IMR-90 (cell line): ENCODE results near the gene KRTAP19-2. TPM values are rescaled to one million over a fixed set of nuclear protein-coding genes. Genes with fewer than 3 reads are reported as not detected.

Source experiments
- ATAC-seq: fragments of 200-7000 bp; cut with Tn5 transposase; 2 replicates; pipeline ENCODE4 v1.9.1; 2020; ENCODE audit warnings: low read depth, mild to moderate bottlenecking, moderate library complexity
- BruUV-seq: library from RNA; stranded (reverse); fragments of 400-500 nt; replicated peaks from 2 replicates; lab custom pipeline; 2021; lab: Mats Ljungman, UMichigan
- CTCF ChIA-PET: fragments of 300-600 bp; formaldehyde crosslinking; extraction: SDS; loops from one replicate; lab custom pipeline; 2021; ENCODE audit warnings: antibody characterized with exemption; lab: Yijun Ruan, JAX
- POLR2A ChIA-PET: fragments of 300-600 bp; sonication (Branson Sonifier 250); formaldehyde crosslinking; loops from one replicate; lab custom pipeline; 2022; ENCODE audit warnings: antibody characterized with exemption; ENCODE audit not compliant: unreplicated experiment; lab: Charles Lee
- DNase-seq: peaks from one replicate; pipeline ENCODE4 v3.0.0; 2013
- H2AFZ ChIP-seq: replicated peaks from 2 replicates; pipeline ENCODE3; 2013; ENCODE audit warnings: low read length, mild to moderate bottlenecking; ENCODE audit not compliant: poor library complexity
- H2AK5ac ChIP-seq: 2 replicates; pipeline ENCODE4 v1.6.1; 2013; ENCODE audit warnings: low read depth, low read length, inconsistent platforms
- H2AK9ac ChIP-seq: replicated peaks from 2 replicates; pipeline ENCODE3; 2013; ENCODE audit warnings: mild to moderate bottlenecking, low read depth, low read length, moderate library complexity; ENCODE audit not compliant: poor library complexity
- H2BK120ac ChIP-seq: 2 replicates; pipeline ENCODE4 v1.6.1; 2013; ENCODE audit warnings: low read depth, low read length, inconsistent platforms
- H2BK15ac ChIP-seq: 3 replicates; pipeline ENCODE4 v1.6.1; 2013; ENCODE audit warnings: low read depth, low read length, inconsistent platforms
- H2BK20ac ChIP-seq: 2 replicates; pipeline ENCODE4 v1.6.1; 2013; ENCODE audit warnings: low read depth, mild to moderate bottlenecking, inconsistent platforms, low read length, moderate library complexity
- H2BK5ac ChIP-seq: 2 replicates; pipeline ENCODE4 v1.6.1; 2013; ENCODE audit warnings: mild to moderate bottlenecking, low read depth, low read length, inconsistent platforms; ENCODE audit not compliant: poor library complexity, severe bottlenecking
- H3K14ac ChIP-seq: replicated peaks from 2 replicates; pipeline ENCODE4 v1.6.1; 2013; ENCODE audit warnings: low read depth, low read length, inconsistent platforms
- H3K18ac ChIP-seq: 2 replicates; pipeline ENCODE4 v1.6.1; 2013; ENCODE audit warnings: low read depth, low read length, control low read depth
- H3K23ac ChIP-seq: 2 replicates; pipeline ENCODE4 v1.6.1; 2013; ENCODE audit warnings: low read depth, low read length, inconsistent platforms
- H3K27ac ChIP-seq: 2 replicates; pipeline ENCODE4 v1.5.1; 2013; ENCODE audit warnings: mild to moderate bottlenecking, control low read depth, low read length; ENCODE audit not compliant: insufficient read depth
- H3K27me3 ChIP-seq: 2 replicates; pipeline ENCODE4 v1.6.1; 2013; ENCODE audit warnings: low read length; ENCODE audit not compliant: control insufficient read depth, insufficient read depth
- H3K36me3 ChIP-seq: 2 replicates; pipeline ENCODE4 v1.6.1; 2013; ENCODE audit warnings: low read length, mixed read lengths; ENCODE audit not compliant: control insufficient read depth, insufficient read depth
- H3K4ac ChIP-seq: 2 replicates; pipeline ENCODE4 v1.6.1; 2013; ENCODE audit warnings: low read depth, low read length, inconsistent platforms
- H3K4me1 ChIP-seq: 2 replicates; pipeline ENCODE4 v1.6.1; 2013; ENCODE audit warnings: low read length, mixed read lengths; ENCODE audit not compliant: control insufficient read depth, insufficient read depth
- H3K4me2 ChIP-seq: 2 replicates; pipeline ENCODE4 v1.6.1; 2013; ENCODE audit warnings: low read depth, mild to moderate bottlenecking, control low read depth, low read length, moderate library complexity
- H3K4me3 ChIP-seq: 2 replicates; pipeline ENCODE4 v1.5.1; 2013; ENCODE audit warnings: low read depth, mild to moderate bottlenecking, control low read depth, low read length, moderate library complexity; ENCODE audit not compliant: insufficient read depth
- H3K56ac ChIP-seq: 2 replicates; pipeline ENCODE4 v1.6.1; 2013; ENCODE audit warnings: low read length, inconsistent platforms; ENCODE audit not compliant: insufficient read depth; ENCODE audit errors: extremely low read depth
- H3K79me1 ChIP-seq, 2 experiments: 2 replicates each; pipeline ENCODE4 v1.6.1; 2013; ENCODE audit warnings: low read length in 2 of 2, inconsistent platforms in 1 of 2, low read depth in 1 of 2
- H3K9ac ChIP-seq: 2 replicates; pipeline ENCODE4 v1.6.1; 2013; ENCODE audit warnings: low read depth, low read length, control low read depth
- H3K9me1 ChIP-seq: 2 replicates; pipeline ENCODE4 v1.6.1; 2013; ENCODE audit warnings: low read length, inconsistent platforms; ENCODE audit not compliant: insufficient read depth
- H3K9me3 ChIP-seq: 2 replicates; pipeline ENCODE4 v1.6.1; 2013; ENCODE audit warnings: low read length; ENCODE audit not compliant: control insufficient read depth, insufficient read depth
- H4K20me1 ChIP-seq: 2 replicates; pipeline ENCODE4 v1.6.1; 2013; ENCODE audit warnings: low read length, inconsistent platforms; ENCODE audit not compliant: insufficient read depth
- H4K5ac ChIP-seq: 2 replicates; pipeline ENCODE4 v1.6.1; 2013; ENCODE audit warnings: mild to moderate bottlenecking, low read depth, low read length, control low read depth
- H4K8ac ChIP-seq, 2 experiments: 2 replicates each; pipeline ENCODE4 v1.6.1; 2013; ENCODE audit warnings: low read depth in 2 of 2, low read length in 2 of 2, control low read depth in 1 of 2, inconsistent platforms in 1 of 2
- H4K91ac ChIP-seq: 2 replicates; pipeline ENCODE4 v1.6.1; 2013; ENCODE audit warnings: low read depth, low read length, inconsistent platforms; ENCODE audit not compliant: insufficient read depth
- BHLHE40 ChIP-seq: fragments of 150-350 bp; IDR thresholded peaks from 2 replicates; pipeline ENCODE4 v1.6.1; 2016; ENCODE audit warnings: mild to moderate bottlenecking, low read depth, low read length
- MAFK ChIP-seq: IDR thresholded peaks from 2 replicates; pipeline ENCODE4 v1.6.1; 2012; ENCODE audit warnings: low read depth, low read length, improper control_type of control experiment
- MXI1 ChIP-seq: IDR thresholded peaks from 2 replicates; pipeline ENCODE4 v1.6.1; 2012; ENCODE audit warnings: low read depth, mild to moderate bottlenecking, low read length, moderate library complexity, borderline replicate concordance
- NFE2L2 ChIP-seq: fragments of 150-350 bp; IDR thresholded peaks from 2 replicates; pipeline ENCODE4 v1.6.1; 2016; ENCODE audit warnings: low read depth, mild to moderate bottlenecking, low read length
- POLR2A ChIP-seq: IDR thresholded peaks from 2 replicates; pipeline ENCODE4 v1.6.1; 2012; ENCODE audit warnings: mild to moderate bottlenecking, low read depth, low read length
- RAD21 ChIP-seq: IDR thresholded peaks from 2 replicates; pipeline ENCODE4 v1.6.1; 2012; ENCODE audit warnings: low read length, improper control_type of control experiment
- RCOR1 ChIP-seq: IDR thresholded peaks from 2 replicates; pipeline ENCODE4 v1.6.1; 2012; ENCODE audit warnings: mild to moderate bottlenecking, low read length, improper control_type of control experiment; ENCODE audit not compliant: insufficient replicate concordance
- RFX5 ChIP-seq: IDR thresholded peaks from 2 replicates; pipeline ENCODE4 v1.8.0; 2012; ENCODE audit warnings: low read depth, mild to moderate bottlenecking, low read length, moderate library complexity
- WGBS, 2 experiments: methylation state at CpG; one replicate each; pipeline versions ENCODE4 v1.1.5 to v1.1.7; 2013; ENCODE audit warnings: missing lambda C conversion rate in 2 of 2; ENCODE audit not compliant: insufficient read length in 1 of 2; ENCODE audit errors: extremely low coverage in 2 of 2; 5-methylcytosine and 5-hydroxymethylcytosine counted together
- dilution Hi-C: fragments of 300-500 bp; cut with HindIII; formaldehyde crosslinking; loops from one replicate; pipeline ENCODE4 v1.14.3; 2018; ENCODE audit warnings: low sequenced_read_pairs; ENCODE audit not compliant: unreplicated experiment
- in situ Hi-C: fragments of 300-500 bp; cut with MboI; formaldehyde crosslinking; loops from 3 replicates; pipeline ENCODE4 v1.14.3; 2019; ENCODE audit warnings: low sequenced_read_pairs, inconsistent platforms, mixed read lengths
- intact Hi-C: fragments of 100-400 bp; cut with micrococcal nuclease; formaldehyde crosslinking; loops from 2 replicates; pipeline ENCODE4 v1.10.0; 2022
- polyA plus RNA-seq, 3 experiments: library from polyadenylated mRNA; depleted of rRNA; stranded (reverse); fragments of >200 nt; gene quantifications; 2 replicates each; pipeline ENCODE4 v1.2.3, GENCODE V29; 2012; ENCODE audit warnings: low replicate concordance in 1 of 3
- total RNA-seq: library from RNA; depleted of rRNA; stranded (reverse); fragments of >200 nt; gene quantifications from 2 replicates; pipeline ENCODE4 v1.2.3, GENCODE V29; 2012
- TF ChIP-seq, protein P1 (sequence below): fragments of 150-350 bp; IDR thresholded peaks from 2 replicates; pipeline ENCODE4 v1.6.1; 2017; ENCODE audit warnings: mild to moderate bottlenecking, antibody characterized with exemption, low read length, low read depth

The KRTAP19-2 gene
- total and polyA plus RNA-seq, 2 of the 4 experiments (the other 2 are of a cell fraction), result not detected

DNA sequence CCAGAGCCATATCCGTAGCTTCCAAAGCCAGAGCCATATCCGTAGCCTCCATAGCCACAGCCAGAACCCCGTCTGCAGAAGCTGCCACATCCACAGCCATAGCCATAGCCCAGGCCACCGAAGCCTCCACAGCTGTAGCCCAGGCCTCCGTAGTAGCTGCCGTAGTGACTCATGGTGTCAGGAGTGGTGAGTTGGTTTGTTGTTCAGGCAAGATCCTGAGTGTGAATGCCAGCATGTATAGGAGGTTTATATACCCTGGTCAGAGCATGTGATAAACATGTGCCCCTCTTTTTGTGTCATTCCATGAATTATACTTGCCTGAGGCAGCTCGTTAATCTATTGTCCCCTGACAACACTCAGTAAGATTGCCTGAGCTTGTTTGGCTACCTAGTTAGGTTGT, 7.1 kb downstream of the KRTAP19-2 start, which contains the start of gene KRTAP19-1:
Gene KRTAP19-1, minus strand, starts transcription at position 223 of the 400 bp plus-strand sequence. Its CDS starts 50 bp downstream, at position 173.
- intact Hi-C loops, result no loop called here
- BruUV-seq, result no TSS peak

More for the DNA sequence above, 7.1 kb downstream of the KRTAP19-2 start, which contains the start of gene KRTAP19-1:
- H2BK15ac ChIP-seq, result no peak within 1 kb of the TSS
- no peak within 1 kb of the TSS for H3K4me2 ChIP-seq
- CTCF ChIA-PET, result no interaction called here
- no peaks in the 10 kb centered on the region for H3K79me1 ChIP-seq
- WGBS, 2 experiments, result no CpG with 5 or more reads among the region's 7 CpGs
- no peak within 1 kb of the TSS for H2AK5ac ChIP-seq
- H2BK120ac ChIP-seq, result no peak within 1 kb of the TSS
- H2AFZ ChIP-seq, result no peak within 1 kb of the TSS
- H4K20me1 ChIP-seq, result no peaks in the 10 kb centered on the region
- no peak within 1 kb of the TSS for H3K56ac ChIP-seq
- H3K4me1 ChIP-seq, result no peaks in the 10 kb centered on the region
- no peaks in the 10 kb centered on the region for H3K9me1 ChIP-seq
- H3K4ac ChIP-seq, result no peak within 1 kb of the TSS
- H3K27me3 ChIP-seq, result no peaks in the 10 kb centered on the region
- no peak within 1 kb of the TSS for H4K91ac ChIP-seq
- no peak within 1 kb of the TSS for H2BK20ac ChIP-seq
- H3K9ac ChIP-seq, result no peak within 1 kb of the TSS
- no peak within 1 kb of the TSS for H4K8ac ChIP-seq
- no peak for TF ChIP-seq RAD21
- no peak for TF ChIP-seq BHLHE40
- no peak for TF ChIP-seq RCOR1
- TF ChIP-seq NFE2L2, result no peak
- TF ChIP-seq RFX5, result no peak
- TF ChIP-seq MAFK, result no peak
- no peak for TF ChIP-seq MXI1
- TF ChIP-seq, protein P1, sequence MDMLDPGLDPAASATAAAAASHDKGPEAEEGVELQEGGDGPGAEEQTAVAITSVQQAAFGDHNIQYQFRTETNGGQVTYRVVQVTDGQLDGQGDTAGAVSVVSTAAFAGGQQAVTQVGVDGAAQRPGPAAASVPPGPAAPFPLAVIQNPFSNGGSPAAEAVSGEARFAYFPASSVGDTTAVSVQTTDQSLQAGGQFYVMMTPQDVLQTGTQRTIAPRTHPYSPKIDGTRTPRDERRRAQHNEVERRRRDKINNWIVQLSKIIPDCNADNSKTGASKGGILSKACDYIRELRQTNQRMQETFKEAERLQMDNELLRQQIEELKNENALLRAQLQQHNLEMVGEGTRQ, result no peak
- TF ChIP-seq POLR2A, result no peak
- no peak within 1 kb of the TSS for H3K4me3 ChIP-seq
- in situ Hi-C loops (no loop called here), dilution Hi-C loops (no loop called here)
- H3K27ac ChIP-seq, result no peak within 1 kb of the TSS
- H2BK5ac ChIP-seq, result no peak within 1 kb of the TSS
- peaks cover 10% of the 10 kb centered on the region for H3K9me3 ChIP-seq
- H3K36me3 ChIP-seq, result no peaks in the 10 kb centered on the region
- no peak within 1 kb of the TSS for H3K23ac ChIP-seq
- POLR2A ChIA-PET, result no interaction called here
- H3K14ac ChIP-seq, result no peak within 1 kb of the TSS
- H4K5ac ChIP-seq, result no peak within 1 kb of the TSS
- H3K18ac ChIP-seq, result no peak within 1 kb of the TSS
- DNase-seq (no peak), ATAC-seq (no peak)
- no peak within 1 kb of the TSS for H2AK9ac ChIP-seq
